ENCODE measurements around the gene PSMC3IP. TPM values are rescaled to one million over a fixed set of nuclear protein-coding genes. Genes with fewer than 3 reads are reported as not detected.
"Not testable (repeated sequence)": the region's sequence is repeated elsewhere in the genome, so short reads cannot be mapped to it uniquely, and the experiment has no call there.

Gene PSMC3IP
- total RNA-seq, 2 donors from 2014 or later: 2.9 to 11.2 TPM

- Histone ChIP-seq H3K27me3 (replicated peaks; ENCODE audit: insufficient read depth) (no peaks in the 10 kb centered on the region), H3K36me3 (no peaks in the 10 kb centered on the region), H3K9me3 (no peaks in the 10 kb centered on the region), H3K4me3 (no peak overlapping the region), H3K27ac (no peak overlapping the region), H3K4me1 (replicated peaks) (peaks cover 8% of the 10 kb centered on the region)
- intact Hi-C loops (cut with DNase I): no loop called here
- DNase-seq (ENCODE audit: low spot score): no peak
- TF ChIP-seq POLR2A (IDR thresholded peaks at IDR 0.05): no peak
- TF ChIP-seq POLR2AphosphoS5 (IDR thresholded peaks at IDR 0.05): no peak
- no peak for TF ChIP-seq CTCF (IDR thresholded peaks at IDR 0.05)
- WGBS: 71% methylated on average over 15 of the region's 17 CpGs
Measured at GRCh38 chr17:42541041-42541833, 36.3 kb downstream of the PSMC3IP start.

GRCh38 chr17:42540558-42540957, 37.0 kb downstream of the PSMC3IP start:
- H3K27me3 ChIP-seq (replicated peaks; ENCODE audit: insufficient read depth); H3K27ac ChIP-seq; H3K9me3 ChIP-seq; H3K36me3 ChIP-seq; DNase-seq (ENCODE audit: low spot score); H3K4me3 ChIP-seq; H3K4me1 ChIP-seq (replicated peaks); intact Hi-C loops (cut with DNase I): not testable (repeated sequence)
- 95% methylated on average over 4 of the region's 4 CpGs for WGBS

- H3K4me1 ChIP-seq (replicated peaks): peaks cover 8% of the 10 kb centered on the region
- no peaks in the 10 kb centered on the region for H3K27me3 ChIP-seq (replicated peaks; ENCODE audit: insufficient read depth)
- intact Hi-C loops (cut with DNase I): no loop called here
- WGBS: 95% methylated on average over 14 of the region's 14 CpGs
- H3K27ac ChIP-seq: no peak overlapping the region
- H3K9me3 ChIP-seq: no peaks in the 10 kb centered on the region
- H3K36me3 ChIP-seq: no peaks in the 10 kb centered on the region
- TF ChIP-seq CTCF (IDR thresholded peaks at IDR 0.05) (no peak), POLR2AphosphoS5 (IDR thresholded peaks at IDR 0.05) (no peak), POLR2A (IDR thresholded peaks at IDR 0.05) (no peak)
- H3K4me3 ChIP-seq: no peak overlapping the region
- no peak for DNase-seq (ENCODE audit: low spot score)
Measured at GRCh38 chr17:42538482-42538881, 39.0 kb downstream of the PSMC3IP start.

GRCh38 chr17:42537826-42538451, 39.6 kb downstream of the PSMC3IP start:
- DNase-seq (ENCODE audit: low spot score): no peak
- 98% methylated on average over 5 of the region's 5 CpGs for WGBS
- no peak for TF ChIP-seq POLR2AphosphoS5 (IDR thresholded peaks at IDR 0.05)
- no peak for TF ChIP-seq CTCF (IDR thresholded peaks at IDR 0.05)
- TF ChIP-seq POLR2A (IDR thresholded peaks at IDR 0.05): no peak

GRCh38 chr17:42537156-42537805, 40.2 kb downstream of the PSMC3IP start:
- Histone ChIP-seq H3K9me3 (no peaks in the 10 kb centered on the region), H3K4me1 (replicated peaks) (peaks cover 8% of the 10 kb centered on the region), H3K27me3 (replicated peaks; ENCODE audit: insufficient read depth) (no peaks in the 10 kb centered on the region), H3K27ac (peak overlapping the region; percentile 87 to 94), H3K36me3 (no peaks in the 10 kb centered on the region), H3K4me3 (peak overlapping the region; percentile 63 to 83)
- DNase-seq (ENCODE audit: low spot score): no peak
- WGBS: 82% methylated on average over 29 of the region's 31 CpGs
- intact Hi-C loops (cut with DNase I): no loop called here
- TF ChIP-seq POLR2AphosphoS5 (IDR thresholded peaks at IDR 0.05): no peak
- TF ChIP-seq POLR2A (IDR thresholded peaks at IDR 0.05): no peak
- TF ChIP-seq CTCF (IDR thresholded peaks at IDR 0.05): no peak

More at GRCh38 chr17:42537826-42538451, 39.6 kb downstream of the PSMC3IP start:
- peaks cover 8% of the 10 kb centered on the region for H3K4me1 ChIP-seq (replicated peaks)
- intact Hi-C loops (cut with DNase I): no loop called here
- H3K27me3 ChIP-seq (replicated peaks; ENCODE audit: insufficient read depth): no peaks in the 10 kb centered on the region
- no peak overlapping the region for H3K27ac ChIP-seq
- H3K36me3 ChIP-seq: no peaks in the 10 kb centered on the region
- H3K9me3 ChIP-seq: no peaks in the 10 kb centered on the region
- no peak overlapping the region for H3K4me3 ChIP-seq
